HG02588 (cell line): Measurements from ENCODE around the gene NUBP2.

Experiments
- ATAC-seq: cut with Tn5 transposase; IDR thresholded peaks from one replicate; pipeline ENCODE4 v1.9.1; 2021; ENCODE audit warnings: mild to moderate bottlenecking, moderate library complexity; ENCODE audit not compliant: unreplicated experiment

NUBP2 gene, protein sequence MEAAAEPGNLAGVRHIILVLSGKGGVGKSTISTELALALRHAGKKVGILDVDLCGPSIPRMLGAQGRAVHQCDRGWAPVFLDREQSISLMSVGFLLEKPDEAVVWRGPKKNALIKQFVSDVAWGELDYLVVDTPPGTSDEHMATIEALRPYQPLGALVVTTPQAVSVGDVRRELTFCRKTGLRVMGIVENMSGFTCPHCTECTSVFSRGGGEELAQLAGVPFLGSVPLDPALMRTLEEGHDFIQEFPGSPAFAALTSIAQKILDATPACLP

DNA sequence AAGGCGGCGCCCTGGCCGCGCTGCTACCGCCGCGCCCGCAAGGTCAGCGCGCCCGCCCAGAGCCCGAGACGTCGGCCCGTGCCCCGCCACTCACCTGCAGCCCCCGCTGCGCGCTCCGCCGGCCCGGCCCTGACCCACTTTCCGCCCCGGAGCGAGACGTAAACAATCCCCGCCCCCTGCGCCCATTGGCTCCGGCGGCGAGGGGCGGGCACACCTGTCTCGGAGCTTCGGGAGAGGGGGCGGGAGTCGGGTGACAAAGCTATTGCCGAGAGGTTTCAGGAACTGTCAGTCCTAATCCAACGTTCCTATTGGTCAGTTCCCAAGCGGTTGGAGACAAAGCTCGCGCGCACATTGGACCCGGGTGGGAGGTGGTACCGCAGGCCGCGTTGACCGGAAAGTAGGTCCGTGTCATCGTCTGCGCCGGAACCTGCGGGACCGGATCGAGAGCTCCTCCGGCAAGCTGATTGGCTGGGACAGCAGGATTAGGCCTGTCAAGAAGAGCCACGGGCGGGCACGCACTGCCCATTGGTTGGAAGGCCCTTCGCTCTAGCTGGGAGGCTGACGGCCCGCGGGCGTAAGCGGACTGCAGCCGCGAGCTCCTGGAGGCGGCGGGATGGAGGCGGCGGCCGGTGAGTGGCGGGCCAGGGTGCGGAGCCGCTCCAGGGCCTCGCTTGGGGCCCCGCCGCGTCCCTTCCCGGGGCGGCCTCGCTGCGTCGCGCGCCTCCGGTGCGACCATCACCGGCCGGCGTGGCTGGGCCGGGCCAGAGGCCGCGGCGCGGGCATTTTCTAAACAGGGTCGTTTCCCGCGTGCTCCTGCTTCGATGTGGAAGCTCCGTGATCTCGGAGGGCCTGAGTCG lies at the start of gene NUBP2, which contains the start of gene SPSB3:
Gene NUBP2 (plus strand): TSS at position 553 of the 857 bp plus-strand sequence. CDS start 61 bp downstream, at position 614.
Gene SPSB3 (minus strand): TSS at position 164 of the 857 bp plus-strand sequence. CDS start 1,088 bp downstream, outside the sequence.
- peak; percentile 81 for ATAC-seq

DNA sequence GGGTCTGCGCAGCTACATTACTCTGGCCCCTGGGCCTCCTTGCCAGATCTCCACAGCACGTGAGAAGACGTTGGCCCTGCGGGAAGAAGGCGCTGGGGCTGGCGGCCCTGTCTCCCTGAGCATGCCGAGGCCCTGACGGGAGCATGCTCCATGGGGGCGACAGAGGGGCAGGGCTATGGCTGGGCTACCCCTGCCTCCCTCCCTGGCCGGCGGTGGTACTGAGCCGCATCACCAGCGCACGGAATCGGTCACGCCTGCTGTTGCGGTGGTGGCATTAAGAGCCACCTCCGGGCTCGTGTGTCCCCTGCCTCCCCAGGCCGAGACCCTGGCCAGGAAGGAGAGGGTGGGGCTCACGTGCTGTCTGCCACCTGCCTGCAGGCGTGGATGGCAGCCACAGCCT lies 48.6 kb upstream of the NUBP2 start:
- ATAC-seq = no peak

DNA sequence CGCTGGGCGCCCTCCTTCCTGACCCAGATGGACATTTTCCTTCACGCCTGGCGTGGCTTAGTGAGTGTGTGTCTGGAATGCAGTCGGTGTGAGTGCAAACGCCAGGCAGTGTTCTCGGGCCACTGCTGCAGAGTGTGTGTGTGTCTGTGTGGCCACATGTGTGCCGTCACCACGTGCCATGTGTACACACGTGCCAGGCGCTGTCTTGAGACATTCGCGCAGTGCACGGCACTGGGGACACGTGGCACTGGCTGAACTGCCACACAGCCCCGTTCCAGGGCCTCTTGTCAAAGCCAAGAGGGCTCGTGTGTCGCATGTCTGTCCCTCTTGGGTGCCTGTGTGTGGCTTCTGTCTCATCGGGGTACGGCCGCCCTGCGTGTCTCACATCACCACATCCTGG lies 47.9 kb upstream of the NUBP2 start:
- no peak for ATAC-seq

DNA sequence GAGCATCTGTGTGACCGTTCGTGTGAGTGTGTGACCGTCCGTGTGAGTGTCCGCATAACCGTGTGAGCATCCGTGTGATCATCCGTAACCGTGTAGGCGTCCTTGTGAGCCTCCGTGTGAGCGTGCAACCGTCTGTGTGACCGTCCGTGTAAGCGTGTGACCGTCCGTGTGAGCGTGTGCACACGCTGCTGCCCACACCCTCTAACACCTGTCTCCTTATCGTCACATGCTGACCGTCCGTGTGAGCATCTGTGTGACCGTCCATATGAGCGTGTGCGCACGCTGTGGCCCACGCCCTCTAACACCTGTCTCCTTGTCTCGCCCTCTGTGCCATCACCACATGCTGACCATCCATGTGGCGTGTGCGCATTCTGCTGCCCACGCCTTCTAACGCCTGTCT lies 42.5 kb upstream of the NUBP2 start:
- ATAC-seq = no peak

DNA sequence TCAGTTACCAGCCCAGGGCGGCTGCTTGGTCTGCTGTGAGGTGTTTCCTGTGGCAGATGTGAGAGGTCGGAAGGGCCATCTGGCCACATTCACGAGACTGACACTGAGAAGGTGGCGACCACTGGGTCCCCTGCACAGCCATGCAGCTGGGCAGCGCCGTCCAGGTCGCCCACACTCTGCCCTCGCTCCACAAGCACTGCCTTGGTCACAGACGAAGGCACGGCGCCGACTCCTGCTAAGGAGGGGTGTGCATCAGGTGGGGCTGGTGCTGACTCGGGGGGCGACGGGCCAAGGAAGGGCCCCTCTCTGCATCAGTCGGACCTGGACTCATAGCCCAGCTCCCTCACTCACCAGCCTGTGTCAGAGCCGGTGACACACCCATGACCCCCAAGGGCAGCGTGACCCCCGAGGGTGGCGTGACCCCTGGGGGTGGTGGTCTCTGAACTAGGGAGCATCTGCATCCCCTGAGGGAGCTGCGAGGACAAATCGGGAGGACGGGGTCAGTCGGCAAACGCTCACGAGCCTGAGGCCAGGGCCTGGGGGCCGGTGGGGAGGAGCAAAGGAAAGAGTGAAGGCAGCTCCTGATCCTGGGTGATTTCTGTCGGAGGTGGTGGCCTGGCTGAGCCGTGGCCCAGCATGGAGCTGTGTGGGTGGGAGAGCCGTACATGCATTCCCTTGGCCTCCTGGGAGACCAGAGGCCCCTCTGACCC lies 41.8 kb upstream of the NUBP2 start:
- ATAC-seq = no peak

DNA sequence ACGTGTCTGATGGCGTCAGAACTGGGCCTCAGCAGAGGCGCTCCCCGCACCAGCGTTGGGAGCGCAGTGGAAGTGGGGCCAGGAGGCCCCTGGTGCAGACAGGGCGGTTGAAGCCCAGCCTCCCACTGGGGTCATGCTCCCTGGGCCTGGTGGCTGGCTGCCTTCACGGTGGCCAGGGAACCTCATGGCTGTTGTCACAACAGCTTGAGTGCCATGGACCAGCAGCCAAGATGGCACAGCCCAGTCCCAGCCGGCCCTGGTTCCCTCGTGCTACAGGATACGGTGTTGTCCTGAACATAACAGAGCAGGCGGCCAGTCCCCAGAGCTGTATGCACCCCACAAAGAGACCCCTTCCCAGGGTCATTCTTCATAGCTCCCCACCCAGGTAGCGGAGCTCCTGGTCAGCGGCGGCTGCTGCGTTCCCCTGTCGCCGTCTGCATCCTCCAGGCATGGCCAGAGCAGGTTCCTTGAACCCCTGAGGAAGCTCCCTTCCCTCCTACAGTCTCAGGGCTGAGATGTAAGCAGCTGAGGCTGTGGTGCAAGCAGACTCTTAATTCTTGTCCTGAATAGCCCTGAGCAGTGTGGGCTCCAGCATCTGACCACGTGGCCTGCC lies 41.1 kb upstream of the NUBP2 start:
- no peak for ATAC-seq

DNA sequence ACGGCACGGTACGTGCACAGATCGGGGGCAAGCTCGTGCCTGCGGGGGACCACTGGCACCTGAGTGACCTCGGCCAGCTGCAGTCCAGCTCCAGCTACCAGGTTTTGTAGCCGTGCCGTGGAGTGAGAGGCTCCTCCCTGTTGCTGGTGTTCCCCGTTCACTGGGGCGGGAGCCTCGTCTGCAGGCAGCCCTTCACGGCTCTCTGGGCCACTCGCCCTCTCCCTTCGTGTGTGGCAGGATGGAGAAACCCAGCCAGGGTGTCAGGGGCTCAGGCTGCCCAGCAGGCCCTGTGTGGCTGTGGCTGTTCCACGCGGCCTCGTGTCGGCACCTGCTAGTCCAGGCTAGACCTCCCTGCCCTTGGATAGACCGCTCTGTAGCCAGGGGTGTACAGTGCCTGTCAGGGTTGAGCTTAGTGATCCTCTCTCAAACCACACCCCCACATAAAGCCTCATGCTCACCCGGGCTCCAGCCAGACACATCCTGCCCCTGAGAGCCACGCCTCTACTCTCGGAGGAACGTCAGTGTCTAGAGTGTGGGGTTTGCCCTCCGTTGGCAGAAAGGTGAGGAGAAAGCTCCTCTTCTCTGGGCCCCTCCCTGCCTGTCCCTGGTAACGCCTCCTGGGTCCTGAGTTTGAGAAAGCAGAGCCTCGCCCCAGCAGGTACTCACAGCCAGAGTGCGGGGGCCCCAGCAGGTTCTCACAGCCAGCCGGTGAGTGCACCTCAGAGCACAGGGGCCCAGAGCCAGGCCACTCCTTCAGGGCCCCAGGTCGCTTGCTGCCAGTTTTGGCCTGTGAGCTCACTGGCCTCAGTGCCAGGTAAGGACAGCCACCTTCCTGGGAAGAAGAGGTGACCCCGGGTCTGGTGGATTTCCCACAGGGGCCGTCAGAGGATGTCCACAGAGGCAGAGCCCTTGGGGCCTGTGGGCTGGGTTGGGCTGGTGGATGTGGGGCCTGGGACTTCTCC lies 39.1 kb upstream of the NUBP2 start:
- no peak for ATAC-seq

DNA sequence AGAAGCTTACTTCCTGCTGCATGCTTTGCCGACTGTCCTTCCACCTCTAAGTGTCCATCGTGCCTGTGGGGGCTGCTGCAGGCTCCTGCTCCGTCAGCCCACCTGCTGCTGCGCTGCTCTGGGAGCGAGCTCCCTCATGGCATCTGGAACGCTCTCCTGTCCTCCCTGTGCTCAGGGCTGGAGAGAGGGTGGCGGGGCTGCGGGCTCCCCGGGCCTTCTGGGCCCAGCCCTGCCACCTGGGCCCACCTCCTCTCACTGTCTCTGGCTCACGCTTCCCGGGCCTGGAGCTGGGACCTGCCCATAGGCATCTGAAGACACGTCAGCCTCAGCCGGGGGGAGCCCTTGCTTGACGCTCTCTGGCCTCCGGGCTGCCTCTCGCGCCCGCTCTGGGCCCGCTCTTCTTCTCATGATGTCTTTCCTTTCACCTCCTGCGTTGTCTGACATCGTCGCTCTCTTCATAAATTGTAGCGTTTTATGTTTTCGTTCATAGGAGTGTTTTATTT lies 38.4 kb upstream of the NUBP2 start:
- ATAC-seq = no peak

DNA sequence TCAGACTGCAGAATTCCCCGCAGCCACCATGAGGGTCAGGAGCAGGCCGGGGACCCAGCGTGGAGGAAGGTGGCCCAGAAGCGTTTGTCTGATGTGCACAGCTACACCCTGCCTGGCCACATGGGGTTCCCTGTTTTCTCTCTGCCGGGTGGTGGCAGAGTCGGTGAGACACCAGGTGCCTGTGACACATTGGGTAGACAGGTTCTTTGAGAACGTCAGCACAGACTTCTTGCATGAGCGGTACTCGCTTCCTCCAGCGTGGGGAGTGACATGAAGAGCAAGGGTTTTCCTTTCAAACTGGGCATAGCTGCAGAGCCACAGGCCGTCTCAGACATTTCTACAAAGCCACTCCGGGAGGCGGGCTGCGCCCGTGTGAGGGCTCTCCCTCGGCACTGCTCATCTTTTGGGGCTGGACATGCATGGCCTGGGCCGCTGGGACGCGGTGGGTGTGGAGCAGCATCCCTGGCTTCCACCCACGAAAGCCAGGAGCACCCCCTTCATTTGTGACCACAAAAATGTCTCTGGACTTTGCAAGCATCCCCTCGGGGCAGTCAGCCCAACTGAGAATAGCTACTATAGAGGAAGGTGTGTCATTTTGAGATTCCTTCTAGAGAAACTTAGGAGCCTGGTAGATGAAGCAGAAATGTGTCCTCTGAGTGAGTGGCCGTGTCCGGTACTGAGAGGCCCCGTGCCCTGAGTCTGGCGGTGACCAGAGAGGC lies 37.4 kb upstream of the NUBP2 start:
- ATAC-seq = no peak

DNA sequence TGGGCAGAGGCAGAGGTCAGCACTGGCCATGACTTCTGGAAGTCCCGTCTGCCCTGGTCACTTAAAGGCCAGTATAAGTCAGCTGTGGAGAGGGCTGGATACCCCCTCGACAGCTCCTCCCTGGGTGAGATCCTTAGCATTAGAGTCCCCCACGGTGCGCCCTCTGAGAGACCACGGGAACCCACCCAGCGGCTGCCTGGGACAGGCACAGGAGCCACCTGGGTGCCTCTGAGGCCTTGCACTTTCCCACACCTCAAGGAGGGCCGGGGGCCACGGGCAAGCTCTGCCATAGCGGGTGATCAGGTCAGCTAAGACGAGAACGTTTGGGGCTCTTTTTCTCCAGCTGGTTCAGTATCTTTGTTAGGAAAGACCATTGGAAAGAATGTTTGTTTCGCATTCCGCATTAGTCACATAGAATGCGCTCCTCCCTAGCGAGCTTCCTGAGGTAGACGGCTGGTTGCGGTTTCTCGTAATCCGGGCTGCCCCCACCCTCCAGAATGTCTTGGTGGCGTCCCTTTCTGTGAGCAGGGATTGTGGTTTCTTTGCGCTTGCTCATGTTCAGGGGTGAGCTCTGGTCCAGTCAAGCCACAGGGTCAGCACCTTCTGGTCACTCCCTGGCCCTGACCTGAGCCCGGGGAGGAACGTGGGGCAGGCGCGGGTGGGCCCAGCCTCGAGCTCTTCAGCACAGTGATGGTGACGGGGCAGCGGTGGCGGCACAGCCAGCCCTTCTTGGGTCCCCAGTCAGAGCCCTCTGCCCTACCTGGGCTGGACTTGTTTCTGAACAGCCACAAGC lies 36.7 kb upstream of the NUBP2 start:
- no peak for ATAC-seq

DNA sequence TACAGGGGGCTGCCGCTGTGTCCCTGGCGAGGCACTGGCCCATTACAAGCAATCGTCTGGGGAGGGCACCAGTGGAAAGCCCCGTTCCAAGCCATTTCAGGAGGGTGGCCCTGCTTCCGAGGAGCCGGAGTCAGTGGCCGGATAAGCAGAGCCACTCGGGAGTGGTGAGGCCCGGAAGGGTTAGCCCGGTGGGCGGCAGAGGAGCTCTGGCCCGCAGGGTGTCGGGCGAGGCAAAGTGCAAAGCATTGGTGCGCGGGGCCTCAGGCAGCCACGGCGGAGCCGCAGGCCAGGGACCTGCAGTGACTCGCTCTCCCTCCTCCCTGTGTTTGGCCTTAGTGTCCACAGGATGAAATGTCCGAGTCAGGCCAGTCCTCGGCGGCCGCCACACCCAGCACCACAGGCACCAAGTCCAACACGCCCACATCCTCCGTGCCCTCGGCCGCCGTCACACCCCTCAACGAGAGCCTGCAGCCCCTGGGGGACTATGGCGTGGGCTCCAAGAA lies 36.0 kb upstream of the NUBP2 start:
- ATAC-seq = no peak

DNA sequence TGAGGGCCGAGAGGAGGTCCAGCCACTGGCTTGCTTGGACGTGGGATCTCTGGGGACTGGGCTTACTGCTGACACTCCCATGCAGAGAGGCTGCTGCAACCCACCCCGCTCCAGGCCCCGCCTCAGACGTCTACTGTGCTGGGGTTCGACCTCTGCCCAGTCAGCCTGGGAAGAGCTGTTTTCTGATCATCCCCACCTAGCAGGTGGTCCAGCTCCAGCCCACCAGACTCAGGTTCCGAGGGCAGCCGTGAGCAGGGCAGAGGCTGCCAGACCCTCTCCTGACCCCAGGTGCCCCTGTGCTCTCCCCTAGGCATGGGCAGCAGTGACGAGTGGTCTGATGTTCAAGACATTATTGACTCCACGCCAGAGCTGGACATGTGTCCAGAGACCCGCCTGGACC lies 34.8 kb upstream of the NUBP2 start:
- ATAC-seq = no peak

DNA sequence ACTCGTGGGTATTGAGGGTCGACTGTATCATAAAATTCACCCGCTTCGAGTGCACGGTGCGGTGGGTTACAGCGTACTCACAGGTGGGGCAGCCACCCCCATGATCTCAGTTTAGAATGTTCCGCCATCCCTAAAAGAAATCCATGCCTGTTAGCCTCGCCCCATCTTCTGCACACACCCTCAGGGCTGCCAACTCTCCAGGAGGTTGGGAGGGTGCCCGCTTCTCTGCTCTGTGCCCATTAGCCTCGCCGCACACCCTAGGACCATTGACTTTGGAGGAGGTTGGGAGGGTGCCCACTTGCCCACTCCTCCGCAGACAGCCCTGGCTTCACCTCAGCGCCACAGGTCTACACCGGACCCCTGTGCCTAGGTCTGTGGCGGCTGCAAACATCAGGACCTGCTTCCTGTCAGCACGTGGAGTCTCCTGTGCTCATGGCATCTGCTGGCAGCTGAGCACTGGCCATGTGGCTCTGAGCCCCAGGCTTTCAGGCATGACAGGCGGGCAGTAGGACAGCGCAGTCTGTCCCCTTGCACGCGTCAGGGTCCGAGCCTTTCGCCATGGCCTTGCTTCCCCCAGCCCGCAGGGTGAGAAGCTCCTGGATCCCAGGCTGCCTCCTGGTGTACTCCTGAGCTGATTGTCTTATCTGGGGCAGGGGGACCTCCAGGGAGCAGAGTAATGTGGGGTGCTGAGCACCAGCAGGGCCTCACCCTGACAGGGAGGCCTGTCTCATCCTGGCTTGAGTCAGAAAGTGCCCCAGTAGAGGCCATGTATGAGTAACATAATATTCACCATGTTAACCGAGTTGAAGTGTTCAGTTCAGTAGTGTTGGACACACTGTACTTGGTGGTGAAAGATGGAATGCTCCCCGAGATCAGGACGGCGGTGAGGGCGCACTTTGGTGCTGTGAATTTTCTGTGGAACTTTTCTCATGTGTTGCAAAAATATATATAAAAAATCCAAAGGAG lies 33.3 kb upstream of the NUBP2 start:
- ATAC-seq = no peak

DNA sequence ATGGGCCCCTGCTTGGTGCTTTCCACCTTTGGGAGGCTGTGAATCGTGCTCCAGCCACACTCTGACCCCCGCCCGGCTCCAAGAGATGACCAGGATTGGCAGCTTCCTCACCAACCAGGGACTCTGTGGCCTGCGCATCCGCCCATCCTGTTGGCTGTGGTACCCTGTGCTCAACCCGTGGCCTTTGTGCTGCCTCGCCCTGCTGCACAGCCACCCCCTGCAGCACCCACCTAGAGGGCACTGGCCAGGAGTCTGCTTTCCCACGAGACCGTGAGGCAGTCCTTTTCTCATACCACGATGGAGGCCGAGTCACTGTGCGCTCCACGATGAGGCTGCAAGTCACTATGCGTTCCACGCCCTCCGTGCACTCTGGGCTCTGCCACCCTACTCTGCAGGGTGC lies 30.8 kb upstream of the NUBP2 start:
- ATAC-seq = no peak

DNA sequence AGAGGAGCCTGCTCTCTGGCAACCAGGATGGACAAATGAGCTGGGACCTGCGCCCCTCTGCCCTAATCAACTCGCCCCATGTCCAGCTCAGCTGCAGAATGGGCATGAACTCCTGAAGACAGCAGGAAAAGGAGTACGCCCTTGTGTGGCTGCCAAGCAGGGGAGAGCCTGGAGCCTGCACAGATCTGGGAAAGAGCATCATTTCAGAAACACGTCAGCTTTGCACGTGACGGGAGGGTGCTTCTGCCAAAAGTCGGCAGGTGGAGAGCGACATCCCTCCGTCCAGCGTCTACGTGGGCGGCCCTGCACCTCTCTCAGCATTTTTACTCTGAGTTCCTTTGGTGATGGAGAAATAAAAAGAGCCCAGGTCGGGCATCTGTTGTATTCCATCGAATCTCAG lies 29.9 kb upstream of the NUBP2 start:
- no peak for ATAC-seq

DNA sequence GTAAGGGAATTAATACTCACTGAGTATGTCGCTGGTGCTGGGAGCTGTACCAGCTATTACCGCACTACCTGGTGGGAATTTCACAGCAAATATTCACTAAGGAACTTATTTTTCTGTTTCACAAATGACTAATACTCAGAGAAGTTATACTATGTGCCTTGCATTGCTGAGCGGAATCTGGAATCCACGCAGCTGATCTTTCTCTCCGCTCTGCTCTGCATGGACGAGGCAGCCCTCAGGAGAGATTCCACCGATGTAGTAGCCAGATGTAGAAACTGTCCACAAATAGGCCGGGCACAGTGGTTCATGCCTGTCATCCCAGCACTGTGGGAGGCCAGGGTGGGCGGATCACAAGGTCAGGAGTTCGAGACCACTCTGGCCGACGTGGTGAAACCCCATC lies 28.6 kb upstream of the NUBP2 start:
- no peak for ATAC-seq
